ENCODE results near the gene HOXC12.

GRCh38 chr12:53963434-53964314 is 9.0 kb downstream of the HOXC12 start:
- TF ChIP-seq, protein P1, sequence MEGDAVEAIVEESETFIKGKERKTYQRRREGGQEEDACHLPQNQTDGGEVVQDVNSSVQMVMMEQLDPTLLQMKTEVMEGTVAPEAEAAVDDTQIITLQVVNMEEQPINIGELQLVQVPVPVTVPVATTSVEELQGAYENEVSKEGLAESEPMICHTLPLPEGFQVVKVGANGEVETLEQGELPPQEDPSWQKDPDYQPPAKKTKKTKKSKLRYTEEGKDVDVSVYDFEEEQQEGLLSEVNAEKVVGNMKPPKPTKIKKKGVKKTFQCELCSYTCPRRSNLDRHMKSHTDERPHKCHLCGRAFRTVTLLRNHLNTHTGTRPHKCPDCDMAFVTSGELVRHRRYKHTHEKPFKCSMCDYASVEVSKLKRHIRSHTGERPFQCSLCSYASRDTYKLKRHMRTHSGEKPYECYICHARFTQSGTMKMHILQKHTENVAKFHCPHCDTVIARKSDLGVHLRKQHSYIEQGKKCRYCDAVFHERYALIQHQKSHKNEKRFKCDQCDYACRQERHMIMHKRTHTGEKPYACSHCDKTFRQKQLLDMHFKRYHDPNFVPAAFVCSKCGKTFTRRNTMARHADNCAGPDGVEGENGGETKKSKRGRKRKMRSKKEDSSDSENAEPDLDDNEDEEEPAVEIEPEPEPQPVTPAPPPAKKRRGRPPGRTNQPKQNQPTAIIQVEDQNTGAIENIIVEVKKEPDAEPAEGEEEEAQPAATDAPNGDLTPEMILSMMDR (IDR thresholded peaks at IDR 0.05) = no peak
- no peak for TF ChIP-seq POLR2A (IDR thresholded peaks at IDR 0.05)

Measured in right lobe of liver (tissue), 4 donors.